Ramos (cell line): ENCODE results near the gene SLC6A17.

Experiments
- in situ Hi-C: fragments of 300-500 bp; cut with MboI; formaldehyde crosslinking; loops from one replicate; pipeline ENCODE4 v1.14.3; 2022; ENCODE audit warnings: low sequenced_read_pairs; ENCODE audit not compliant: unreplicated experiment

Gene SLC6A17

GRCh38 chr1:110234691-110235090 lies 84.4 kb downstream of the SLC6A17 start:
- in situ Hi-C loops = no loop called here

GRCh38 chr1:110235181-110235833 lies 85.0 kb downstream of the SLC6A17 start:
- in situ Hi-C loops = no loop called here

- in situ Hi-C loops = no loop called here
Measured at GRCh38 chr1:110235834-110236682, 85.8 kb downstream of the SLC6A17 start.

- in situ Hi-C loops = no loop called here
Measured at GRCh38 chr1:110237386-110238152, 87.3 kb downstream of the SLC6A17 start.

- in situ Hi-C loops = no loop called here
Measured at GRCh38 chr1:110239441-110240430, 89.4 kb downstream of the SLC6A17 start.

GRCh38 chr1:110240476-110241210 lies 90.3 kb downstream of the SLC6A17 start:
- in situ Hi-C loops = no loop called here

- in situ Hi-C loops = no loop called here
Measured at GRCh38 chr1:110241516-110241915, 91.2 kb downstream of the SLC6A17 start.

- in situ Hi-C loops = no loop called here
Measured at GRCh38 chr1:110242062-110242461, 91.8 kb downstream of the SLC6A17 start.

- in situ Hi-C loops = no loop called here
Measured at GRCh38 chr1:110242731-110243130, 92.4 kb downstream of the SLC6A17 start.

- in situ Hi-C loops = no loop called here
Measured at GRCh38 chr1:110243146-110243545, 92.9 kb downstream of the SLC6A17 start.

- in situ Hi-C loops = no loop called here
Measured at GRCh38 chr1:110243574-110243973, 93.3 kb downstream of the SLC6A17 start.

GRCh38 chr1:110245876-110246620 lies 95.8 kb downstream of the SLC6A17 start:
- in situ Hi-C loops = no loop called here

- in situ Hi-C loops = no loop called here
Measured at GRCh38 chr1:110248746-110249145, 98.5 kb downstream of the SLC6A17 start.

GRCh38 chr1:110249256-110249655 lies 99.0 kb downstream of the SLC6A17 start:
- in situ Hi-C loops = no loop called here

- in situ Hi-C loops = no loop called here
Measured at GRCh38 chr1:110250008-110250407, 99.7 kb downstream of the SLC6A17 start.

GRCh38 chr1:110250749-110251148 lies 100.5 kb downstream of the SLC6A17 start:
- in situ Hi-C loops = no loop called here
